Cerebellar nuclear complex (tissue), 1 donor: ENCODE measurements around the gene MSANTD4.
A peak's percentile ranks its signal among the peaks of the same experiment; 100 is the strongest.
"Not testable (repeated sequence)": the region's sequence is repeated elsewhere in the genome, so short reads cannot be mapped to it uniquely, and the experiment has no call there.

ENCODE experiments used
- DNase-seq, 2 experiments: peaks; one replicate each; lab custom pipeline; 2025; lab: John Stamatoyannopoulos, UW

Gene MSANTD4

DNA sequence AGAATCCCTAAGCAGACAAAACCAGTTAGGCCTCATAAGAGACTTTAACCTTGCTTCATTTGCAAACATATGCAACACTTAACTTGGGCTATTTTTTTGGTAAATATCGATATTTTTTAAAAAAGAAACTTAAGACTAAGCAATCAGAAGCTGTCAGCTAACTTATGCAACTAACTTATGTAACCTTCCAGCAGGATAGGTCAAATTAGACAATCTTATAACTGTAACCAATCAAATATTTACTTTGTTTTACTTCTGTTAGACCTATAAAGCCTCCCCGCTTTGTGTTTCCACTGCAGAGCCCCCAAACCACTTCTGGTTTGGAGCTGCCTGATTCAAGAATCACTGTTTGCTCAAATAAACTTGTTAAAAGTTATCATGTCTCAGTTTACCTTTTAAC is 8.0 kb downstream of the MSANTD4 start:
- DNase-seq = no peak

DNA sequence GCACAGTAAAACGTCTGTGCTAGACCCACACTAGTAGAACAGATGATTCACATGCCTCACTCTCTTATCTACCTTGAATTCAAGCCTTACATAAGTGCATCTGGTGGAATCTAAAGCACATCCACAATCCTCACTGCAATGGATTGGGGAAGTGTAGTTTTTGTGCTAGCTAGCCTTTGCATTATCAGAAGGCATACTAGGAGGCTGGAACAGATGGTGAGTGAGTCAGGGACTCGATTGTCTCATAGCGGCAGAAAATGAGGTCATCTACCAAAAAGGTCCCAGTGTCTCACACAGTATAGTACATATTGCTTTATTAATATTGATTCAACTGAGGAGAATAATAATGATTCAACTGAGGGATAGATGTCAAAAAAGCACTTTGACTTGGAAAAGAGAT is 9.3 kb downstream of the MSANTD4 start:
- peak in 1 of 2 experiments; percentile 39 for DNase-seq

DNA sequence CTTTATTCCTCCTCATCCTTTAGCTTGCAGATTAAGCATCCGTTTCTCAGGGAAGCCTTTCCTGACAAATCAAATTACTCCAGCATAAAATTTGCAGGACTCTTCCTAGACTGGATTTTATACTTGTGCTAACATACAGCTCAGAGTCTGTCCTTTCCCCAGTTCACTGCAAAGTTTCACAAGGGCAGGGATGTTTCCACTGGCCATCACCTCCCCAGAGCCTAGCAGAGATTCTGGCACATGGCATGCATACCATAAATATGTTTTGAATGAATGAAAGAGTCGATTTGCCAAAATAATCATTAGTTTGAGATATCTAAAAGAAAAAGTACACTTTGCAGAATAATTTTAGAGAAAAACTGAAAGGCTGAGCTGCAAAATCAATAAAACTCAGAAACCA is 10.6 kb downstream of the MSANTD4 start:
- no peak for DNase-seq

DNA sequence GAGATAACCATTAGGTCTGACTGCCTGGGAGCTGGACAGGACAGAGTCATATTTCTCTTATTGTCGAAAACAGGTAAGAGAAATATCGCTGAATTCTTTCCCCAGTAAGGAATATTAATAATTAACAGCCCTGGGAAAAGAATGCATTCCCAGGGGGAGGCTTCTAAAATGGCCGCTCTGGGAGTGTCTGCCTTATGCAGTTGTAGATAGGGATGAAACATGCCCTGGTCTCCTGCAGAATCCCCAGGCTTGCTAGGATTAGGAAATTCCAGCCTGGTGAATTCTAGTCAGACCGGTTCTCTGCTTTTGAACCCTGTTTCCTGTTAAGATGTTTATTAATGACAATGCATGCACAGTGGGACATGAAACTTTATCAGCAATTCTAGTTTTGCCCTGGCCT is 18.9 kb downstream of the MSANTD4 start:
- not testable (repeated sequence) for DNase-seq

DNA sequence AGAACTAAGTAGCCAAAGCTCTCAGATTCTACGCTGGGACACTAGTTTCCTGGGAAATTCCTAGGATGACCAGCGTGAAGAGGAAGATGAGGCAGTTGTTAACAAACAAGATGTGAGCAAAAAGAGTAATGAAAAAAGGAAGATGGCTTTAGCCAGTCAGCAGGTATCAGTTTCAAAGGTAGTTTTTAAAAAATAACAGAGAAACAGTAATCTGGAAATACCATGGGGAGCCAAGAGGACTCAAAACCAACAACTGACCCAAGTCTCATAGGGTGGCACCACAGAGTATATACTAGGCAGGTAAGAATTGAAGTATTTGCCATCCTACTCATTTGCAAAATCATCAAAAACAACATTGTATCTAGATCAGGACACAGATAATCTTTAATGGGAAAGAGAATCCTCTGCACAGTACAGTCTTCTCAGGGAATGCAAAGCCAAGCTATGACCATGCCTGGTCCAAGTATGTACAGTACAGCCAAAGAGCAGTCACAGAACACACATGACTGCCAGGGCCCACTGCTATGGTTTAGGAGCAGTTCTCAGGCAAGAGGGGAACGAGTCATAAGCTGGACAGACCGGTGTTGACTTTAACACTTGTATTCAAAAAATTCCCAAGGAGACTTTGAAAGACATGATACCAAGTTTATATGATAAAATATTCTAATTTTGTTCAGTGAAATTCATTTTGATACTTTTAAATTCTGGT is 20.6 kb downstream of the MSANTD4 start:
- DNase-seq = no peak

DNA sequence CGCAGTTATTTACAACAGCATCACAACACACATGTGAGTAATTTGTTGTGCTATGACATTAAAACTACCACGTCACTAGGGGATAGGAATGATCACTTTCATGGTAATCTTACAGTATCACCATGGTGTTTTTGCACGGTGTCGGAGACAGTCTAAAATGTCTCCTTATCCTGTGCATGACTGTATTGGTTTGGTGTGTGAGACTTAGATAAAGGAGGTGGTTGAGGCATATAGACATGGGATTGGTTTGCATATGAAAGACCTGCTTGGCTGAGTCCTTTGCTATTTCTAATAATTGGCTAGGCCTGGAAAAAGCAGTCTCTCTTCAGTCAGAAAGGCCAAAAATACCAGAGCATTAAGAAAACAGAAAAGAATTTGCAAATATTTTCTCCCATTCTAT is 30.2 kb downstream of the MSANTD4 start:
- DNase-seq = no peak

DNA sequence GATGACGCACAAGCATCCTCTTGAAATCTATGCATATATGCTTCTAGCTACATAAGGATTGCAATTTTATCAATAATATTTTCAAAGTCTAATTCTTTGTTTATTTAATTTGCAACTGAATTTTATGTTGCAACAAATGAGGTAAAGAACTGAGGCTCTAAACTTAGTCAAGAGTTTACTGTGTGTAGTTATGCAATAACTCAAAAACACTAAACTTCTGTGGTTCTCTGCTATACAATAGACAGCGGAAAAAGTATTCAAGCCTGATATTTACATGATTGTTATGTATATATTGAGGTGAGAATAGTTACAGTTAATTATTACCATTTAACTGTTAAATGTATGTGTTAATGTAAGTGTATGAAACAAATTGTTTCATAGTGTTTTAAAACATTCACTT is 32.9 kb downstream of the MSANTD4 start:
- no peak for DNase-seq

DNA sequence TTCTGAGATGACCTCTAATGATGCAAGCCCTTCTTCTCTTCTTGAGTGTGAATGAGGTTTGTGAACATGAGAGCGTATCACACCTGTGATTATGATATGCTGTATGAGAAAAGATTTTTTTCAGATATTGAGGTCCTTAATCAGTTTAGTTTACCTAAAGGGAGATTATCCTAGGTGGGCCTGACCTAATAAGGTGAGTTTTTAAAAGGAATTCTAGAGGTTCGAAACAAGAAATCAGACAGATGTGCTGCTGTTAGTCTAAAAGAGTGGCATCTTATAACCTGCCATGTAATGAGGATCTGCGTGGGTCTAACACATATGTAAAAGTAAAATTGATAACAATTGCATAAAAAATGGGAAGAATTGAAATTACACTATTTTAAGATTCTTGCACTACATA is 33.8 kb downstream of the MSANTD4 start:
- DNase-seq = no peak

DNA sequence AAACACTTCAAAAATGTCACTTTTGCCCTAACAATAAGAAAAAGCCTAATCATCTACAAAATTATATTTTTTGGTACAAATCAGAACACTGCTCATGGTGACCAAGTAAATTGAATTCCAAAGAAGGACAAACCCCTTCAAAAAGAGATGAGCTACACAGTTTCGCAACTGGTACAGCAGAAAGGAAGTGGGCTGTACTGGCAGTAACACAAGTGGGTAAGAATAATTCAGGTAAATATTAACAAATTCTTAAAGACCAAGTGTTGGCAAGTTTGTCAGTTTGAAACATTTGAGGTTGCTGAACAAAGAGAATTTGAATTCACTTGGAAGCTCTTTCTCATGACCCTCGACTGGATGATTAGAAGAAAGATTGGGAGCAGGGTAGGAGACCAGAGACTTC is 35.5 kb downstream of the MSANTD4 start:
- no peak for DNase-seq

DNA sequence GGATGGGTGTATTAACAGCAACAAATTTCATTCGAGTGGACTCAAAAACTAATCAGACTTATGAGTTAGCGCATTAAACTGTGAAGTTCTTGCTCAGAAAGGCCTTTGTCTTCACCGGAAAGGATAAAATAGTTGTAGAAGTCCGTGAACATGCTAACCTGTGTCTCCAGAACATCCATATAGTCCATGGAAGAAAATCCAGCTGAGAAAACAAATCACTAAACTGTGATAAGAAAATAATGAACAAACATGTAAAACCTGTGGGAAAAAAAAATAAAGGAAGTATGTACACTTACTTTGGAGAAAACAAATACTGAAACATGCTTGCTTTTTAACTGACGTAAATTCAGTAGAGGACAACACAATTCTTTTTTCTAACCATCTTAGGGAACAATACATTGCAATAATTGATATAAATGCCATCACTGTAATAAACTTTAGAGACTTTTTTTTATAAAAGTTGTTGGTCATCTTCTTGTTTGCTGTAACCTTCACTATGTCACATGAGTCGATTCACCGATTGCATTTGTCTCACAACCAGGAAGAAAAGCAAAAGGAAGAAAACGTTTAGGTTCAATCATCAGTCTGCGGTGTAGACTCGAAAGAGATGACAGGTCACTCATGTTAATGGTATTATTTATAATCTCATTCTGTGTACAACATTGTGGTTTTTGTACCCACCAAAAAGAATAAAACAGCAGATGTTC is 41.9 kb downstream of the MSANTD4 start:
- DNase-seq = no peak

DNA sequence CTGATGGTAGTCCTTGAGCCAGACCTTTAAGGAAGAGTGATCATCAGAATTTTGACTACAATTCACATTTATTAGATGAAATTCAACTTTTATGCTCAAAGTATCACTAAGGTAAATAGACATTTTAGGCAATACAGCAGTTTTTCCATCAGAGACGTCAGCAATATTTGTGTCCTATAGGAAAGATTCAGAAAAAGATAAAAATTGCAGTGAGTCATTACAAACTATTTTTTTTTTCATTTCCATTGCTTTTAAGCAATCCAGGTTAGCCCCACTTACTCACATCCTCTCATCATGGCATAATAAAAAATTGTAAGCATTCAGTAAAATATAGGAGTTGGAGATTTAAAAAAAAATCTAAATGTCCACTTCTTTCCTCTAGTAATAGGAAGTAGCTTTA is 46.9 kb downstream of the MSANTD4 start:
- no peak for DNase-seq

DNA sequence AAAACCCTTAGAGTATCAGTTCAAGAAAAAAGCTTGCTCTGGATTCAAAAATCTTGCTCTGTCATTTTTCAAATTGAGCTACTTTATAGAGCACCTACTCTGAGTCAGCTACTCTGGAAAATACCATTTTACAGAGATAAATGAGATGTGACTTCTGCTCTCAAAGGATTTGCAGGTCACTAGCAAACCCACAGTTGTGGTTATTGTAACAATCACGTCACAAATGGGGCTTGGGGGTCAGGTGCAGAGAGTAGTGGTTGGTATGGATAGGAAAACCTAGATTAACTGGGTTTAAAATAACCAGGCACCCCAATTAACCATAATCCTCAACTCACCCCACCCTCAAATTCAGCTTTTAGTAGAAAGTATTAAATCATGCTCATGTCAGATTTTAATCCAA is 52.3 kb downstream of the MSANTD4 start:
- no peak for DNase-seq

DNA sequence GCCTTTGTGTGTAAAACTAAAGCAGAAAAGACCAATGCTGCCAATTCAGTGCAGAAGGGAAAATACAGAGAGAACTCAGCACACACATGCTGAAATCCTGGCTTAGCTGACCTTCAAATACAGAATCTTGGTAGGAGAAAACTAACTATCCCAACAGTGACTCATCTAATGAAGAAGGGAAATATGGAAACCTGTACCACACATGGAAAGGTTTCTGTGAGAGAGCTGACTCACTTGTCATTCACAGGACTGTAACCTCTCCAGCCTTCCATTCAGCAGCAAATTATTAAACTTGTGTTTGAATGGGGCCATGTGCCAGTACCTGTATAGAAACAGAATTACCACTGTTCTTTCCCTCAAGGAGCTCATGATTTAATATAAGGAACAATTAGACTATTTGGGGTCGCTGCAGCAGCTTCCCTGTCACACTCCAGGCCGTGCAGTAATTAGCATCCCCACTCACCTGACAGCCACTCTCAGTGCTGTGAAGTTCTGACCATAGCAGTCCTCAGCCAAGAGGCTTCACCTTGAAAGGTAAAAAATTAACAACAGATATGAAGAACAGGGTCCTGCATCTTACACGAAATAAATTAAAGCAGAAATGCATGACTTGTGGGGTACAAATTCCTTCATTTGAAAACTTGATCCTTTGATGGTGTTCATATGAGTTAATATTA is 53.9 kb downstream of the MSANTD4 start:
- DNase-seq = no peak

DNA sequence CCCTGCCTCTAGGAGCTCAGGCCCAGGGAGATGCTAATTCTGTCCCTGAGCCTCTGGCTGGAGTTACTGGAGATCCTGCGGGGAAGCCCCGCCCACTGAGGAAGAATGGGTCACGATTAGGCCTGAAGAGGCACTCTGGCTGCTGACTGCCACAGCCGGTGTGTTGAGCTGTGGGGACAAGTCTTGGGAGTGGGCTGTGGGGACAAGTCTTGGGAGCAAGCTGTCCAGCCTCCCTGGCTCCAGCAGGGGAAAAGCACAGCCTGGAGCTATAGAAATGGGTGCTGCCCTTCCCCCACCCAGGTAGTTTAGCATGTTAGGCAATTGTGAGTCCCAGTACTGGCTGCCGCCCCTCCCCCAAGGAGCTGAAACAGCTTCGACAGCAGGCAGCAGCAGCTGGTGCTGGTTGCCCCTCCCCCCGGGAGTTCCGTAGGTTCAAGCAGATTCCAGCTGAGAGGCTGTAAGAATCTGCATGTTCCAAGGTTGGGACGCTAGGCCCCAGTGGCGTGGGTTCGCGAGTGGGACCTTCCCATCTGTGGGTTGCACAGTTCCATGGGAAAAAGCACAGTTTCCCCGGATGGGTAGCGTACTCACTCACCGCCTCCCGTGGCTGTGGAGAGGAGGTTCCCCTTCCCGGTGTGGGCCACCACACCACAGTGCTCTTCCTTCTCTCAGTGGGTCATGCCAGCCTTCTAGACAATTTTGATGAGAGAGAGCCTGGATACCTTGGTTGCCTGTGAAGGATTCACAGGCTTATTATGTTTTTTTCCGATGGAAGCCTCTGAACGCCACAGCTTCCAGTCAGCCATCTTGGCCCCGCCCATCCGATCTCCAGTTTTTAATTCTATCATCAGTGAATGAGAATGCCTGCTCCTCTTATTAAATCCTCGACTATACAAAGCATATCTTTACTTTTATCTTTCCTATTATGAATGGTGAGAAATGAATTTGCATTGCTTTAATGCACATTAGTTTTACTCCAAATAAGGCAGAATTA is 61.5 kb downstream of the MSANTD4 start:
- no peak for DNase-seq
